T-helper 2 cell (primary cell): ENCODE measurements around the gene PLEKHA5.
"Not testable (repeated sequence)": the region's sequence is repeated elsewhere in the genome, so short reads cannot be mapped to it uniquely, and the experiment has no call there.

ENCODE experiments used
- DNase-seq, 5 experiments: peaks; one replicate each; pipeline versions ENCODE4 v3.0.0 to v3.0.0-alpha.2; 2012 to 2022

PLEKHA5 gene

GRCh38 chr12:19168644-19169043 lies 39.1 kb downstream of the PLEKHA5 start:
- no peak for DNase-seq

GRCh38 chr12:19169222-19169621 lies 39.7 kb downstream of the PLEKHA5 start:
- DNase-seq: no peak

GRCh38 chr12:19170286-19170685 lies 40.8 kb downstream of the PLEKHA5 start:
- DNase-seq: not testable (repeated sequence)

GRCh38 chr12:19171731-19172130 lies 42.2 kb downstream of the PLEKHA5 start:
- DNase-seq: no peak

- no peak for DNase-seq
These were observed 48.2 kb downstream of the PLEKHA5 start for GRCh38 chr12:19177754-19178153.

- no peak for DNase-seq
These were observed 50.5 kb downstream of the PLEKHA5 start for GRCh38 chr12:19179986-19180385.

GRCh38 chr12:19181666-19182426 lies 52.3 kb downstream of the PLEKHA5 start:
- no peak for DNase-seq

- no peak for DNase-seq
These were observed 53.7 kb downstream of the PLEKHA5 start for GRCh38 chr12:19183121-19183838.

- no peak for DNase-seq
These were observed 55.9 kb downstream of the PLEKHA5 start for GRCh38 chr12:19185262-19185929.

GRCh38 chr12:19186722-19187661 lies 57.5 kb downstream of the PLEKHA5 start:
- DNase-seq: peak in 2 of 5 experiments; percentile 2 to 46

- no peak for DNase-seq
These were observed 60.0 kb downstream of the PLEKHA5 start for GRCh38 chr12:19189522-19189921.

- DNase-seq: no peak
These were observed 60.9 kb downstream of the PLEKHA5 start for GRCh38 chr12:19190292-19191031.

GRCh38 chr12:19191089-19191488 lies 61.6 kb downstream of the PLEKHA5 start:
- DNase-seq: no peak

GRCh38 chr12:19191563-19191962 lies 62.0 kb downstream of the PLEKHA5 start:
- no peak for DNase-seq

- DNase-seq: no peak
These were observed 63.2 kb downstream of the PLEKHA5 start for GRCh38 chr12:19192710-19193109.

GRCh38 chr12:19194963-19195362 lies 65.4 kb downstream of the PLEKHA5 start:
- no peak for DNase-seq

- no peak for DNase-seq
These were observed 67.6 kb downstream of the PLEKHA5 start for GRCh38 chr12:19196959-19197630.

- no peak for DNase-seq
These were observed 68.7 kb downstream of the PLEKHA5 start for GRCh38 chr12:19198272-19198671.

GRCh38 chr12:19199332-19199731 lies 69.8 kb downstream of the PLEKHA5 start:
- DNase-seq: peak in 1 of 5 experiments; percentile 27

GRCh38 chr12:19200261-19200660 lies 70.7 kb downstream of the PLEKHA5 start:
- DNase-seq: no peak

GRCh38 chr12:19201661-19202060 lies 72.1 kb downstream of the PLEKHA5 start:
- no peak for DNase-seq
